SK-N-MC (cell line): ENCODE results near the gene CEP57L1.
"Not testable (repeated sequence)": the region's sequence is repeated elsewhere in the genome, so short reads cannot be mapped to it uniquely, and the experiment has no call there.

Experiments
- EZH2 ChIP-seq: fragments of 200-600 bp; sonication (generic); IDR thresholded peaks from one replicate; pipeline ENCODE4 v1.6.1; 2017; ENCODE audit warnings: antibody characterized with exemption
- FOXP2 ChIP-seq: optimal IDR thresholded peaks from 2 replicates; pipeline ENCODE3; 2011; ENCODE audit warnings: mild to moderate bottlenecking, moderate library complexity; ENCODE audit not compliant: insufficient read depth; ENCODE audit errors: extremely low read length, control extremely low read depth
- POLR2AphosphoS5 ChIP-seq: IDR thresholded peaks from 2 replicates; pipeline ENCODE4 v1.6.1; 2012; ENCODE audit warnings: mild to moderate bottlenecking, low read depth, low read length, borderline replicate concordance

GRCh38 chr6:109142067-109142466 is 46.8 kb downstream of the CEP57L1 start:
- not testable (repeated sequence) for TF ChIP-seq POLR2AphosphoS5, EZH2, FOXP2
